ENCODE results near the gene SESTD1.

DNA sequence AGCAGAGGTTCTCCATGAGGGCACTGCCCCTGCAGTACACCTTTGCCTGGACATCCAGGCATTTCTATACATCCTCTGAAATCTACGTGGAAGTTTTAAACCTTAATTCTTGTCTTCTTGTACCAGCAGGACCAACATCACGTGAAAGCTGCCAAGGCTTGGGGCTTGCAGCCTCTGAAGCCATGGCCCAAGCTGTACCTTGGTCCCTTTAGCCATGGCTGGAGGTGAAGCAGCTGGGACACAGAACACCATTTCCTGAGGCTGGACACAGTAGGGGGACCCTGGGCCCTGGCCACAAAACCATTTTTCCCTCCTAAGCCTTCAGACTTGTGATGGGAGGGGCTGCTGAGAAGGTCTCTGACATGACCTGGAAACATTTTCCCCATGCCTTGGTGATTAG is 181.9 kb downstream of the SESTD1 start:
- TF ChIP-seq, protein P1, sequence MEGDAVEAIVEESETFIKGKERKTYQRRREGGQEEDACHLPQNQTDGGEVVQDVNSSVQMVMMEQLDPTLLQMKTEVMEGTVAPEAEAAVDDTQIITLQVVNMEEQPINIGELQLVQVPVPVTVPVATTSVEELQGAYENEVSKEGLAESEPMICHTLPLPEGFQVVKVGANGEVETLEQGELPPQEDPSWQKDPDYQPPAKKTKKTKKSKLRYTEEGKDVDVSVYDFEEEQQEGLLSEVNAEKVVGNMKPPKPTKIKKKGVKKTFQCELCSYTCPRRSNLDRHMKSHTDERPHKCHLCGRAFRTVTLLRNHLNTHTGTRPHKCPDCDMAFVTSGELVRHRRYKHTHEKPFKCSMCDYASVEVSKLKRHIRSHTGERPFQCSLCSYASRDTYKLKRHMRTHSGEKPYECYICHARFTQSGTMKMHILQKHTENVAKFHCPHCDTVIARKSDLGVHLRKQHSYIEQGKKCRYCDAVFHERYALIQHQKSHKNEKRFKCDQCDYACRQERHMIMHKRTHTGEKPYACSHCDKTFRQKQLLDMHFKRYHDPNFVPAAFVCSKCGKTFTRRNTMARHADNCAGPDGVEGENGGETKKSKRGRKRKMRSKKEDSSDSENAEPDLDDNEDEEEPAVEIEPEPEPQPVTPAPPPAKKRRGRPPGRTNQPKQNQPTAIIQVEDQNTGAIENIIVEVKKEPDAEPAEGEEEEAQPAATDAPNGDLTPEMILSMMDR (conservative IDR thresholded peaks at IDR 0.05) = no peak
- no peak for TF ChIP-seq EZH2 (IDR thresholded peaks at IDR 0.05; ENCODE audit: low read depth)
